ENCODE measurements around the gene CNOT10. TPM values are rescaled to one million over a fixed set of nuclear protein-coding genes. Genes with fewer than 3 reads are reported as not detected.

The CNOT10 gene
- total and polyA plus RNA-seq, 4 experiments from 2014 or later, result 33.6 to 47.6 (median 46.0) TPM

DNA sequence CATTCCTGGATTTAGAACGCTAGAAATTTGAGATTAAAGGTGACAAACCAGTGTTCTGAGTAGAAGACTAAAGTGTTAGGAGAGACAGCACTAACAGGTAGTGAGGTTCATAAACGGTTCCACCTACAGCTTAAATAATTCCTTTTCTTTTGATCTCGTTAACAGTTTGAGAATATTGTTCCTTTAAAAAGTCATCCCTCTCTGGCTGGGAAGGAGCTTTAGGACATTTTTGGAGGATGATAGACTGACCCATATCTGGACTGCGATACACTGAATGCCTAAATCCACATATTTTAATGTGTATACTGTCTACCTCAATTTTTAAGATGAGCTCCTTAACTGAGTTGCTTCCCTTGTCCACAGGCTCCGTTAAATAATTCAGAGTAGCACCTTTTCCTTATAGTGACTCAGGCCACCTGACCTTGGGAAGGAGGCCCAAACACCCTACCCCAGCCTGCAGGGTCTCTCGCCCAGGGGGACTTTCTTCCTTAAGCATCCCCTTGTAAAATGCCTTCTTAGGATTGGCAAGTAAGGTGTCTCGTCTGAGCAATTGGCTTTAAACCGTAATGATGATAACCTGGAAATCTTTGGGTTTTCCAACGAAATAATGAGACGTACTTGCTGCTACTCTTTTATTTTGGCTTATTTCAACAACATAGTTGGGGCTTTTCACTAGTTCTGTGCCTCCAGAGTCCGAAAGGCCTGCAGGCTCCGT, 136.1 kb downstream of the CNOT10 start:
- ChIA-PET CTCF (ENCODE audit: partially characterized antibody) (interaction anchor here (1.4 kb wide), 1 partner anchor 9 kb away, joined by 4 read pairs; no protein-coding TSS in a partner anchor), POLR2A (ENCODE audit: partially characterized antibody) (no interaction called here)
- intact Hi-C loops (cut with micrococcal nuclease), result no loop called here
- Histone ChIP-seq H3K27me3 (ENCODE audit: insufficient read depth, low read length) (no peaks in the 10 kb centered on the region), H3K36me3 (ENCODE audit: insufficient read depth, low read length) (no peaks in the 10 kb centered on the region), H3K9me3 (ENCODE audit: control insufficient read depth in 1 of 2, low read length in 2 of 2) (no peaks in the 10 kb centered on the region), H3K4me3 (ENCODE audit: low read length in 2 of 2) (no peak overlapping the region), H3K4me1 (ENCODE audit: insufficient read depth, low read length) (peaks cover 5% of the 10 kb centered on the region), H3K27ac (ENCODE audit: low read depth, low read length) (no peak overlapping the region)
- Mint-ChIP-seq H3K9me3 (peaks cover 0 to 3% (median 0%) of the 10 kb centered on the region in 8 donors), H3K27me3 (peaks cover 26 to 32% of the 10 kb centered on the region in 2 donors), H3K4me1 (peaks cover 2 to 16% (median 13%) of the 10 kb centered on the region in 4 donors), H3K36me3 (no peaks in the 10 kb centered on the region), H3K4me3 (no peak overlapping the region), H3K27ac (no peak overlapping the region)
- DNase-seq, result no peak

DNA sequence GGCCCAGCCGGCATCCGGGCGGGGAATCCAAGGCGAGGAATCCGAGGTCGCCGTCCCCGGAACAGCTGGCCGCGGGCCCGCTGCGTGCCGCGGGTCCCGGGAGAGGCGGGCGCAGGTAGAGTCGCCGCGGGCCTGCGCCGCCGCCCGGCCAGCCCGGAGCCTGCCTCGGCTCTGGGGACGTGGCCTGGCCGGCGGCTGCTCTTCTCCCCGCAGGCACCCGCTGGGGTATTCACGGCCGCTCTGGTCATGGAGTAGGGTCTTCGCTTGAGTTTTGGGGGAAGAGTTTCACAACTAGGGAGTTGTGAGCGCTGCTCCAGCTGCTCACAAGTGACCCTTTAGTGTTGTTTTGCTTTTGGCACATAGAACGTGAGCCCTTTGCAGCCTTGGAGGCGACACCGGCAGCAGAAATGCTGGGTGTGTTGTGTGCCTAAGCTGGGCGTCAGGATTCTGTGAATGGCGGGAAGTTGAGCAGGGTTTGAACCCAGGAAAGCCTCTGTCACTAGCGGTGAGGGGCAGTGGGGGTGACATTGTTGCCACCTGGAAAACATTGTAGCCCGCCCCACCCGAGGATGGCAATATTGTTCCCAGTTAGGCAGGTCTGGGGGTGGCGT, 136.8 kb downstream of the CNOT10 start:
- H3K27ac ChIP-seq (ENCODE audit: low read depth, low read length), result no peak overlapping the region
- ChIA-PET CTCF (ENCODE audit: partially characterized antibody) (no interaction called here), POLR2A (ENCODE audit: partially characterized antibody) (no interaction called here)
- H3K27ac Mint-ChIP-seq, result no peak overlapping the region
- H3K4me1 Mint-ChIP-seq, result peaks cover 2 to 16% (median 13%) of the 10 kb centered on the region in 4 donors
- H3K4me3 Mint-ChIP-seq, result no peak overlapping the region
- peaks cover 0 to 3% (median 0%) of the 10 kb centered on the region in 8 donors for H3K9me3 Mint-ChIP-seq
- H3K4me1 ChIP-seq (ENCODE audit: insufficient read depth, low read length), result peaks cover 5% of the 10 kb centered on the region
- H3K36me3 ChIP-seq (ENCODE audit: insufficient read depth, low read length), result no peaks in the 10 kb centered on the region
- H3K36me3 Mint-ChIP-seq, result no peaks in the 10 kb centered on the region
- no peaks in the 10 kb centered on the region for H3K9me3 ChIP-seq (ENCODE audit: control insufficient read depth in 1 of 2, low read length in 2 of 2)
- H3K27me3 Mint-ChIP-seq, result peaks cover 27 to 32% of the 10 kb centered on the region in 2 donors
- no peak for DNase-seq
- no peaks in the 10 kb centered on the region for H3K27me3 ChIP-seq (ENCODE audit: insufficient read depth, low read length)
- intact Hi-C loops (cut with micrococcal nuclease), result no loop called here
- H3K4me3 ChIP-seq (ENCODE audit: low read length in 2 of 2), result no peak overlapping the region

GRCh38 chr3:32822609-32823498, 137.9 kb downstream of the CNOT10 start:
- H3K9me3 ChIP-seq (ENCODE audit: control insufficient read depth in 1 of 2, low read length in 2 of 2), result no peaks in the 10 kb centered on the region
- intact Hi-C loops (cut with micrococcal nuclease), result no loop called here
- Mint-ChIP-seq H3K4me1 (peaks cover 0 to 14% (median 8%) of the 10 kb centered on the region in 4 donors), H3K36me3 (no peaks in the 10 kb centered on the region), H3K9me3 (peaks cover 0 to 3% (median 0%) of the 10 kb centered on the region in 8 donors), H3K27ac (no peak overlapping the region), H3K27me3 (peaks cover 29% of the 10 kb centered on the region in 2 donors), H3K4me3 (no peak overlapping the region)
- no peak for DNase-seq
- H3K4me1 ChIP-seq (ENCODE audit: insufficient read depth, low read length), result peaks cover 5% of the 10 kb centered on the region
- H3K4me3 ChIP-seq (ENCODE audit: low read length in 2 of 2), result no peak overlapping the region
- ChIA-PET CTCF (ENCODE audit: partially characterized antibody) (no interaction called here), POLR2A (ENCODE audit: partially characterized antibody) (no interaction called here)
- H3K27ac ChIP-seq (ENCODE audit: low read depth, low read length), result no peak overlapping the region
- no peaks in the 10 kb centered on the region for H3K27me3 ChIP-seq (ENCODE audit: insufficient read depth, low read length)
- no peaks in the 10 kb centered on the region for H3K36me3 ChIP-seq (ENCODE audit: insufficient read depth, low read length)

Other genes with a start within 250 kb of the CNOT10 start
- gene CMTM6, start 182.3 kb upstream of the CNOT10 start, total RNA-seq, result 10 to 100 TPM; 30.3 to 34.8 TPM
- 100 to 1,000 TPM in 1 of 2 donors, 10 to 100 TPM in 1; 89.7 to 230 TPM for gene CMTM6, start 182.3 kb upstream of the CNOT10 start, polyA plus RNA-seq
- 10 to 100 TPM; 28.4 to 30.1 TPM for gene DYNC1LI1, start 114.3 kb upstream of the CNOT10 start, total RNA-seq
- gene DYNC1LI1, start 114.3 kb upstream of the CNOT10 start, polyA plus RNA-seq, result 10 to 100 TPM; 25.1 to 29.1 TPM
- not detected for gene TRIM71, start 132.8 kb downstream of the CNOT10 start, total RNA-seq
- not detected for gene TRIM71, start 132.8 kb downstream of the CNOT10 start, polyA plus RNA-seq